ENCODE measurements around the gene SLC34A2. TPM values are rescaled to one million over a fixed set of nuclear protein-coding genes. Genes with fewer than 3 reads are reported as not detected.

SLC34A2 gene
- total and polyA plus RNA-seq, 2 of the 8 experiments (the other 6 are each of a cell fraction or from before 2014, with no cell fraction given): 2.2 to 2.9 TPM

DNA sequence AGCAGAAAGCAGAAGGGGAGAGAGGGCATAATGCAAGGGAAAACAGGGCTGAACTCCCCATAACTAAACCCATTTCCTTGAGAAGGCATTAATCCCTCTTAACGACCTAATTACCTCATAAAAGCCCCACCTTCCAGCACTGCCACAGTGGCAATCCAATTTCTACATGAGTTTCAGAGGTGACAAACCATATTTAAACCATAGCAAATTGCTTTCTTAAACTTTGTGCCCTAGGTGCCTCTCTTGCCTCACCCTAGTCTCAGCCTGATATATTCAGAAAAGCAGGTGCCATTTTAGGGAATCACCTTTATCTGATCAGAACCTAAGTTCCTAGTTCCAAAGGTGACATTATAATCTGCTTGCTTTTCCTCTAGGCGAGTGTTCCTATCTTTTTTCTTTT lies 48.9 kb downstream of the SLC34A2 start:
- H3K4me1 ChIP-seq (replicated peaks in 1 of 4; ENCODE audit: control insufficient read depth in 3 of 4, insufficient read depth in 4 of 4, low read length in 3 of 4): no peaks in the 10 kb centered on the region
- H3K4me3 ChIP-seq (ENCODE audit: extremely low read depth in 1 of 4, insufficient read depth in 2 of 4, low read depth in 3 of 4, low read length in 4 of 4): no peak overlapping the region
- H3K14ac ChIP-seq (ENCODE audit: insufficient read length): no peak overlapping the region
- H2BK5ac ChIP-seq (ENCODE audit: low read depth, low read length): no peak overlapping the region
- TF ChIP-seq CHD2 (IDR thresholded peaks at IDR 0.05; ENCODE audit: low read length): no peak
- TF ChIP-seq CBX5 (IDR thresholded peaks at IDR 0.05; ENCODE audit: low read depth, low read length): no peak
- no peak for TF ChIP-seq SIRT6 (IDR thresholded peaks at IDR 0.05; ENCODE audit: low read length)
- TF ChIP-seq, protein P1, sequence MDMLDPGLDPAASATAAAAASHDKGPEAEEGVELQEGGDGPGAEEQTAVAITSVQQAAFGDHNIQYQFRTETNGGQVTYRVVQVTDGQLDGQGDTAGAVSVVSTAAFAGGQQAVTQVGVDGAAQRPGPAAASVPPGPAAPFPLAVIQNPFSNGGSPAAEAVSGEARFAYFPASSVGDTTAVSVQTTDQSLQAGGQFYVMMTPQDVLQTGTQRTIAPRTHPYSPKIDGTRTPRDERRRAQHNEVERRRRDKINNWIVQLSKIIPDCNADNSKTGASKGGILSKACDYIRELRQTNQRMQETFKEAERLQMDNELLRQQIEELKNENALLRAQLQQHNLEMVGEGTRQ (IDR thresholded peaks at IDR 0.05; ENCODE audit: low read length): no peak
- no peak for TF ChIP-seq YY1 (IDR thresholded peaks at IDR 0.05; ENCODE audit: low read depth, low read length)
- TF ChIP-seq HDAC2 (IDR thresholded peaks at IDR 0.05; ENCODE audit: borderline replicate concordance in 1 of 2, low read depth in 2 of 2, low read length in 2 of 2): no peak
- no peak overlapping the region for H3K27ac ChIP-seq (ENCODE audit: low read depth, low read length)
- CTCF ChIA-PET (ENCODE audit: partially characterized antibody): interaction anchor here (1.0 to 4.2 kb wide), 6 partner anchors 12 to 275 kb away, joined by 3 to 19 read pairs (median 3); no protein-coding TSS in a partner anchor
- no peaks in the 10 kb centered on the region for H3K9me3 ChIP-seq (ENCODE audit: insufficient read depth in 2 of 2, low read depth in 1 of 2, low read length in 1 of 2)
- no peak overlapping the region for H2BK15ac ChIP-seq (ENCODE audit: low read length)
- H3K79me2 ChIP-seq (ENCODE audit: control insufficient read depth in 1 of 2, insufficient read depth in 2 of 2, low read length in 2 of 2): no peaks in the 10 kb centered on the region
- no peak overlapping the region for H2AK5ac ChIP-seq (ENCODE audit: low read depth, low read length)
- no peaks in the 10 kb centered on the region for H3K79me1 ChIP-seq (ENCODE audit: low read depth, low read length)
- no peak for DNase-seq (ENCODE audit: low read depth in 1 of 2, low spot score in 2 of 2)
- no peak overlapping the region for H4K91ac ChIP-seq (replicated peaks; ENCODE audit: insufficient read length, low read length)
- POLR2A ChIA-PET (ENCODE audit: partially characterized antibody): no interaction called here
- H3K36me3 ChIP-seq (ENCODE audit: control insufficient read depth in 2 of 4, insufficient read depth in 4 of 4, low read length in 3 of 4): no peaks in the 10 kb centered on the region
- H3K4ac ChIP-seq (replicated peaks; ENCODE audit: insufficient read length, low read depth, low read length): no peak overlapping the region
- H3K23ac ChIP-seq (ENCODE audit: insufficient read length): no peak overlapping the region
- no peak overlapping the region for H3K9ac ChIP-seq (replicated peaks in 1 of 4; ENCODE audit: extremely low read depth in 1 of 4, low read depth in 3 of 4, low read length in 3 of 4)
- WGBS, 2 experiments (ENCODE audit: extremely low coverage in 1 of 2, insufficient coverage in 1 of 2, insufficient read length in 1 of 2, insufficient replicate concordance in 2 of 2, low coverage in 1 of 2, low lambda C conversion rate in 2 of 2, missing lambda C conversion rate in 1 of 2): 62% methylated on average over 2 of the region's 2 CpGs; no CpG with 5 or more reads in 1 of the 2 experiments
- H3K27me3 ChIP-seq (replicated peaks in 1 of 4; ENCODE audit: control insufficient read depth in 3 of 4, extremely low read depth in 1 of 4, insufficient read depth in 3 of 4, low read length in 3 of 4): no peaks in the 10 kb centered on the region
- no peak overlapping the region for H3K4me2 ChIP-seq (ENCODE audit: insufficient read depth in 1 of 2, low read depth in 2 of 2, low read length in 2 of 2)
- FAIRE-seq: no peak
- H3K18ac ChIP-seq (ENCODE audit: extremely low read depth, low read length): no peak overlapping the region
- no peak overlapping the region for H2BK12ac ChIP-seq (ENCODE audit: low read depth, low read length)
- no peak overlapping the region for H3K56ac ChIP-seq (replicated peaks; ENCODE audit: insufficient read length, low read depth, low read length)
- no peak overlapping the region for H4K5ac ChIP-seq (ENCODE audit: insufficient read length, low read depth, low read length)
- no peak overlapping the region for H4K8ac ChIP-seq (ENCODE audit: extremely low read depth, insufficient read depth, low read length)
- H4K20me1 ChIP-seq (replicated peaks in 1 of 2; ENCODE audit: control insufficient read depth in 1 of 2, insufficient read depth in 2 of 2, low read length in 2 of 2): no peaks in the 10 kb centered on the region
- H3K23me2 ChIP-seq (ENCODE audit: low read depth, low read length): no peaks in the 10 kb centered on the region
- no peak overlapping the region for H2BK120ac ChIP-seq (replicated peaks; ENCODE audit: low read depth, low read length)
- no peak overlapping the region for H2BK20ac ChIP-seq (ENCODE audit: low read length)
- H2AFZ ChIP-seq (ENCODE audit: low read length): no peak overlapping the region

Measured in H1 (cell line).